ENCODE results near the gene ABTB1. TPM values are rescaled to one million over a fixed set of nuclear protein-coding genes. Genes with fewer than 3 reads are reported as not detected.
A peak's percentile ranks its signal among the peaks of the same experiment; 100 is the strongest.

Gene ABTB1
- total and polyA plus RNA-seq, 2 of the 13 experiments (the other 11 are each of a cell fraction or from before 2014, with no cell fraction given): 0.42 to 14.5 TPM

- 0 out of 2 replicates have a peak, but pooled peaks have one; percentile 17 for TF ChIP-seq ZNF609 (CRISPR knock-in tag; IDR thresholded peaks at IDR 0.05; ENCODE audit: borderline replicate concordance)
- peak; percentile 64; the same call in 1 of the 2 replicates for TF ChIP-seq MYC (CRISPR knock-in tag; IDR thresholded peaks at IDR 0.05; ENCODE audit: borderline replicate concordance)
- no peak; the same call in 1 of the 2 replicates for TF ChIP-seq GRHL1 (CRISPR knock-in tag; conservative IDR thresholded peaks at IDR 0.05)
- TF ChIP-seq ZMAT3 (CRISPR knock-in tag; conservative IDR thresholded peaks at IDR 0.05): peak; percentile 73; the same call in 1 of the 2 replicates
- TF ChIP-seq, protein P1, sequence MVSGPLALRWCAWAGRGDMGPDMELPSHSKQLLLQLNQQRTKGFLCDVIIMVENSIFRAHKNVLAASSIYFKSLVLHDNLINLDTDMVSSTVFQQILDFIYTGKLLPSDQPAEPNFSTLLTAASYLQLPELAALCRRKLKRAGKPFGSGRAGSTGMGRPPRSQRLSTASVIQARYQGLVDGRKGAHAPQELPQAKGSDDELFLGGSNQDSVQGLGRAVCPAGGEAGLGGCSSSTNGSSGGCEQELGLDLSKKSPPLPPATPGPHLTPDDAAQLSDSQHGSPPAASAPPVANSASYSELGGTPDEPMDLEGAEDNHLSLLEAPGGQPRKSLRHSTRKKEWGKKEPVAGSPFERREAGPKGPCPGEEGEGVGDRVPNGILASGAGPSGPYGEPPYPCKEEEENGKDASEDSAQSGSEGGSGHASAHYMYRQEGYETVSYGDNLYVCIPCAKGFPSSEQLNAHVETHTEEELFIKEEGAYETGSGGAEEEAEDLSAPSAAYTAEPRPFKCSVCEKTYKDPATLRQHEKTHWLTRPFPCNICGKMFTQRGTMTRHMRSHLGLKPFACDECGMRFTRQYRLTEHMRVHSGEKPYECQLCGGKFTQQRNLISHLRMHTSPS (CRISPR knock-in tag; IDR thresholded peaks at IDR 0.05; ENCODE audit: low read depth): no peak
- no peak for TF ChIP-seq RAD21 (CRISPR knock-in tag; IDR thresholded peaks at IDR 0.05)
- TF ChIP-seq ZFP62 (CRISPR knock-in tag; IDR thresholded peaks at IDR 0.05): no peak
- peak; percentile 91 for TF ChIP-seq ATF7-NPFF (CRISPR knock-in tag; IDR thresholded peaks at IDR 0.05; ENCODE audit: low read depth)
- peak; percentile 27 for TF ChIP-seq SAP130 (CRISPR knock-in tag; IDR thresholded peaks at IDR 0.05; ENCODE audit: low read depth)
- TF ChIP-seq ZNF549 (CRISPR knock-in tag; IDR thresholded peaks at IDR 0.05): no peak
- TF ChIP-seq ZNF616 (CRISPR knock-in tag; IDR thresholded peaks at IDR 0.05; ENCODE audit: low read depth): peak; percentile 71; the same call in 1 of the 2 replicates
- no peak for TF ChIP-seq ZNF781 (CRISPR knock-in tag; IDR thresholded peaks at IDR 0.05; ENCODE audit: borderline replicate concordance, not compliant biosample characterization)
- no peak; the same call in 1 of the 2 replicates for TF ChIP-seq HBP1 (CRISPR knock-in tag; IDR thresholded peaks at IDR 0.05; ENCODE audit: low read depth)
- TF ChIP-seq, protein P2, sequence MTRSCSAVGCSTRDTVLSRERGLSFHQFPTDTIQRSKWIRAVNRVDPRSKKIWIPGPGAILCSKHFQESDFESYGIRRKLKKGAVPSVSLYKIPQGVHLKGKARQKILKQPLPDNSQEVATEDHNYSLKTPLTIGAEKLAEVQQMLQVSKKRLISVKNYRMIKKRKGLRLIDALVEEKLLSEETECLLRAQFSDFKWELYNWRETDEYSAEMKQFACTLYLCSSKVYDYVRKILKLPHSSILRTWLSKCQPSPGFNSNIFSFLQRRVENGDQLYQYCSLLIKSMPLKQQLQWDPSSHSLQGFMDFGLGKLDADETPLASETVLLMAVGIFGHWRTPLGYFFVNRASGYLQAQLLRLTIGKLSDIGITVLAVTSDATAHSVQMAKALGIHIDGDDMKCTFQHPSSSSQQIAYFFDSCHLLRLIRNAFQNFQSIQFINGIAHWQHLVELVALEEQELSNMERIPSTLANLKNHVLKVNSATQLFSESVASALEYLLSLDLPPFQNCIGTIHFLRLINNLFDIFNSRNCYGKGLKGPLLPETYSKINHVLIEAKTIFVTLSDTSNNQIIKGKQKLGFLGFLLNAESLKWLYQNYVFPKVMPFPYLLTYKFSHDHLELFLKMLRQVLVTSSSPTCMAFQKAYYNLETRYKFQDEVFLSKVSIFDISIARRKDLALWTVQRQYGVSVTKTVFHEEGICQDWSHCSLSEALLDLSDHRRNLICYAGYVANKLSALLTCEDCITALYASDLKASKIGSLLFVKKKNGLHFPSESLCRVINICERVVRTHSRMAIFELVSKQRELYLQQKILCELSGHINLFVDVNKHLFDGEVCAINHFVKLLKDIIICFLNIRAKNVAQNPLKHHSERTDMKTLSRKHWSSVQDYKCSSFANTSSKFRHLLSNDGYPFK (CRISPR knock-in tag; IDR thresholded peaks at IDR 0.05; ENCODE audit: borderline replicate concordance): no peak
- TF ChIP-seq ZNF7 (CRISPR knock-in tag; IDR thresholded peaks at IDR 0.05): no peak
- TF ChIP-seq NFKBIZ (CRISPR knock-in tag; IDR thresholded peaks at IDR 0.05): no peak
Measured at GRCh38 chr3:127628788-127629466, 43.8 kb upstream of the ABTB1 start, which contains the start of gene PODXL2 (continued).

Measured in HepG2 (cell line).